ENCODE data around the gene RBM15B.
"Not testable (repeated sequence)": the region's sequence is repeated elsewhere in the genome, so short reads cannot be mapped to it uniquely, and the experiment has no call there.

RBM15B gene
- 116 to 191 reads per million in 2 donors for total RNA-seq

- peak; percentile 97 for DNase-seq
These were observed at the start of gene RBM15B for GRCh38 chr3:51391075-51391565. TSS of gene RBM15B (plus strand) at chr3:51391285. CDS start at chr3:51391400, 115 bp downstream.

- DNase-seq: no peak
These were observed 47.0 kb upstream of the RBM15B start for GRCh38 chr3:51343918-51344687.

- no peak for DNase-seq
These were observed 40.3 kb upstream of the RBM15B start for GRCh38 chr3:51350751-51351150.

- no peak for DNase-seq
These were observed 38.0 kb upstream of the RBM15B start for GRCh38 chr3:51353131-51353530.

- DNase-seq: no peak
These were observed 37.4 kb upstream of the RBM15B start for GRCh38 chr3:51353691-51354090.

GRCh38 chr3:51354172-51354571 is 36.9 kb upstream of the RBM15B start:
- DNase-seq: no peak

GRCh38 chr3:51354731-51355615 is 36.1 kb upstream of the RBM15B start:
- DNase-seq: no peak

- DNase-seq: no peak
These were observed 35.0 kb upstream of the RBM15B start for GRCh38 chr3:51355891-51356578.

- no peak for DNase-seq
These were observed 33.2 kb upstream of the RBM15B start for GRCh38 chr3:51357856-51358255.

- no peak for DNase-seq
These were observed 32.1 kb upstream of the RBM15B start for GRCh38 chr3:51358981-51359380.

GRCh38 chr3:51360806-51361205 is 30.3 kb upstream of the RBM15B start:
- no peak for DNase-seq

- DNase-seq: no peak
These were observed 29.3 kb upstream of the RBM15B start for GRCh38 chr3:51361746-51362145.

- no peak for DNase-seq
These were observed 28.6 kb upstream of the RBM15B start for GRCh38 chr3:51362476-51362875.

GRCh38 chr3:51368276-51368675 is 22.8 kb upstream of the RBM15B start:
- not testable (repeated sequence) for DNase-seq

GRCh38 chr3:51371943-51372557 is 19.0 kb upstream of the RBM15B start:
- DNase-seq: peak; percentile 29

GRCh38 chr3:51373658-51374421 is 17.2 kb upstream of the RBM15B start:
- DNase-seq: no peak

GRCh38 chr3:51374456-51374855 is 16.6 kb upstream of the RBM15B start:
- DNase-seq: no peak

GRCh38 chr3:51375136-51375535 is 15.9 kb upstream of the RBM15B start:
- no peak for DNase-seq

GRCh38 chr3:51375571-51375970 is 15.5 kb upstream of the RBM15B start:
- no peak for DNase-seq

GRCh38 chr3:51378065-51378464 is 13.0 kb upstream of the RBM15B start:
- no peak for DNase-seq

- DNase-seq: no peak
These were observed 12.4 kb upstream of the RBM15B start for GRCh38 chr3:51378726-51379125.

GRCh38 chr3:51379301-51379700 is 11.8 kb upstream of the RBM15B start:
- DNase-seq: no peak
